Measurements from ENCODE around the gene SLC17A9. TPM values are rescaled to one million over a fixed set of nuclear protein-coding genes. Genes with fewer than 3 reads are reported as not detected.

Gene SLC17A9
- total RNA-seq, 4 donors from 2014 or later = 3.8 to 19.0 (median 5.2) TPM

DNA sequence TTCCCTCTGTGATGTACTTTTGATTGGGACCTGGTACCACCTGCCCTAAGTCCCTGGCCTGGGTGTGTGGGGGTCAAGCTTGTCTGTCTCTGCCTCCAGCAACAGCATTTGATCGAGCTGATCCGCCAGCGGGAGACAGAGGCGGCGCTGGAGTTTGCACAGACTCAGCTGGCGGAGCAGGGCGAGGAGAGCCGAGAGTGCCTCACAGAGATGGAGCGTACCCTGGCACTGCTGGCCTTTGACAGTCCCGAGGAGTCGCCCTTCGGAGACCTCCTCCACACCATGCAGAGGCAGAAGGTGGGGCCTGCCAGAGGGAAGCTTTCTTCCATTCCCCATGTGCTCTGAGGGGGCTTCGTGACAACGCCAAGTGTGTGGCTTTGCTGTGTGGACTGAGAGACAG lies 9.1 kb upstream of the SLC17A9 start:
- Histone ChIP-seq H3K27me3 (no peaks in the 10 kb centered on the region), H3K4me1 (peaks cover 0 to 12% (median 8%) of the 10 kb centered on the region in 4 donors), H3K9me3 (no peaks in the 10 kb centered on the region), H3K36me3 (peaks cover 0 to 72% (median 0%) of the 10 kb centered on the region in 3 donors), H3K4me3 (no peak overlapping the region), H3K27ac (no peak overlapping the region)
- DNase-seq = peak in 1 of 3 donors; percentile 18
- TF ChIP-seq POLR2A (IDR thresholded peaks at IDR 0.05) = no peak
- TF ChIP-seq, protein P1, sequence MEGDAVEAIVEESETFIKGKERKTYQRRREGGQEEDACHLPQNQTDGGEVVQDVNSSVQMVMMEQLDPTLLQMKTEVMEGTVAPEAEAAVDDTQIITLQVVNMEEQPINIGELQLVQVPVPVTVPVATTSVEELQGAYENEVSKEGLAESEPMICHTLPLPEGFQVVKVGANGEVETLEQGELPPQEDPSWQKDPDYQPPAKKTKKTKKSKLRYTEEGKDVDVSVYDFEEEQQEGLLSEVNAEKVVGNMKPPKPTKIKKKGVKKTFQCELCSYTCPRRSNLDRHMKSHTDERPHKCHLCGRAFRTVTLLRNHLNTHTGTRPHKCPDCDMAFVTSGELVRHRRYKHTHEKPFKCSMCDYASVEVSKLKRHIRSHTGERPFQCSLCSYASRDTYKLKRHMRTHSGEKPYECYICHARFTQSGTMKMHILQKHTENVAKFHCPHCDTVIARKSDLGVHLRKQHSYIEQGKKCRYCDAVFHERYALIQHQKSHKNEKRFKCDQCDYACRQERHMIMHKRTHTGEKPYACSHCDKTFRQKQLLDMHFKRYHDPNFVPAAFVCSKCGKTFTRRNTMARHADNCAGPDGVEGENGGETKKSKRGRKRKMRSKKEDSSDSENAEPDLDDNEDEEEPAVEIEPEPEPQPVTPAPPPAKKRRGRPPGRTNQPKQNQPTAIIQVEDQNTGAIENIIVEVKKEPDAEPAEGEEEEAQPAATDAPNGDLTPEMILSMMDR (IDR thresholded peaks at IDR 0.05) = no peak

DNA sequence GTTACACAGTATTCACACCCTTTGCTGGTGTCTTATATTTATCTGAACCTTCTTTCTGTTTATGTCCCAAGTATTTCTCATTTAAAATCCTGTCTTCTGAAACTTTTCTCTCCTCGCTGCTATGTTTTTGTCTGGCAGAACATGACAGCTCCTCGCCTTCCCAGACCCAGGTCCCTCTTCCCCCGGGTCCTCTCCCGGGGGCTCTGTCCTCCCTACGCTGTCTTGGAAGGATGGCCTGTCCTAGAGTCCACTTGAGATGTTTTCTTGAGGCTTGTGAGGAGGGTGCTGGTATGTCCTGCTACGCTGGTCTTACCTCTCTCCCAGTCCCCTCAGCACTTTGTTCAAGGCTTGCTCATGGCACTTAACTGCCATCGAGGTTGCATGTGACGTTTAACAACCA lies 8.3 kb upstream of the SLC17A9 start:
- Histone ChIP-seq H3K9me3 (no peaks in the 10 kb centered on the region), H3K36me3 (peaks cover 0 to 80% (median 0%) of the 10 kb centered on the region in 3 donors), H3K4me1 (peaks cover 0 to 6% (median 4%) of the 10 kb centered on the region in 4 donors), H3K4me3 (no peak overlapping the region), H3K27me3 (no peaks in the 10 kb centered on the region), H3K27ac (no peak overlapping the region)
- TF ChIP-seq, protein P1 (IDR thresholded peaks at IDR 0.05) = no peak
- TF ChIP-seq POLR2A (IDR thresholded peaks at IDR 0.05) = no peak
- DNase-seq = no peak

DNA sequence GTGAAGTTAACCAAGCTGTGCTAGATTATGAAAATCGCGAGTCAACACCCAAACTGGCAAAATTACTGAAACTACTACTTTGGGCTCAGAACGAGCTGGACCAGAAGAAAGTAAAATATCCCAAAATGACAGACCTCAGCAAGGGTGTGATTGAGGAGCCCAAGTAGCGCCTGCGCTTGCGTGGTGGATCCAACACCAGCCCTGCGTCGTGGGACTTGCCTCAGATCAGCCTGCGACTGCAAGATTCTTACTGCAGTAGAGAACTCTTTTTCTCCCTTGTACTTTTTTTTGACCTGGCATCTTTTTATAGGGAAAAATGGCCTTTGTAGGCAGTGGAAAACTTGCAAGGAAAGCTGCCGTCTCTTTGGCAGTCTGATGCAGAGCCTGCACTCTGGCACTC lies 7.8 kb upstream of the SLC17A9 start:
- H3K4me1 ChIP-seq = peaks cover 0 to under 1% (median 0%) of the 10 kb centered on the region in 4 donors
- H3K9me3 ChIP-seq = no peaks in the 10 kb centered on the region
- H3K27me3 ChIP-seq = no peaks in the 10 kb centered on the region
- no peak overlapping the region for H3K4me3 ChIP-seq
- no peak for DNase-seq
- H3K27ac ChIP-seq = no peak overlapping the region
- no peak for TF ChIP-seq POLR2A (IDR thresholded peaks at IDR 0.05)
- TF ChIP-seq, protein P1 (IDR thresholded peaks at IDR 0.05) = no peak
- H3K36me3 ChIP-seq = peaks cover 0 to 85% (median 0%) of the 10 kb centered on the region in 3 donors

DNA sequence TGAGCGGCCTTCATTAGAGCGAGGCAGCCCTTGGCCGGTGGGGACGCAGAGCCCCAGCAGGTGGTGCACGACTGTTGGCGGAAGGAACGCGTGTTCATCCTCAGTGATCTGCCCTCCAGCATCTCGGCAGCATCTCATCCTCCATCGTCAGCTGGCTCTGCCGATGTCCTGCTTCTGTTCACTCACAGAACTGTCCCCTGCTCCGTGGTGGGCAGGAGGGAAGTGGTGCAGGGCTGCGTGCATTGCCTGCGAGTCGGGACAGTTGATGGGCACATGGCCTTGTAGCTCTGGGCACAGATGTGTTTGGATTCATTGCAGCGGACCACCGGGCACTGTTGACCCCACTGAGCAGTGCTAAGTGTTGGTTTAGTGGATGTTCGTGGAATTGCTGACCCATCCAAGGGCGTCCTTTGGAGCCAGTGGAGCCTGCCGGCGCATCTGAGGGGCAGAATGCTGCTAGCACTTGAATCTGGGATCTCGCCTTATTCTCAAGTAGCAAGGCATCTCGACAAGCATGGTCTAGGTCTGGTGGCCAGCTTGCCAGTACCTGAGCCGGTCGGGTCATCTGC lies 6.7 kb upstream of the SLC17A9 start:
- Histone ChIP-seq H3K36me3 (peaks cover 0 to 94% (median 0%) of the 10 kb centered on the region in 3 donors), H3K4me3 (no peak overlapping the region), H3K27me3 (no peaks in the 10 kb centered on the region), H3K27ac (no peak overlapping the region), H3K4me1 (no peaks in the 10 kb centered on the region), H3K9me3 (no peaks in the 10 kb centered on the region)
- TF ChIP-seq POLR2A (IDR thresholded peaks at IDR 0.05) = no peak
- TF ChIP-seq, protein P1 (IDR thresholded peaks at IDR 0.05) = no peak
- no peak for DNase-seq

DNA sequence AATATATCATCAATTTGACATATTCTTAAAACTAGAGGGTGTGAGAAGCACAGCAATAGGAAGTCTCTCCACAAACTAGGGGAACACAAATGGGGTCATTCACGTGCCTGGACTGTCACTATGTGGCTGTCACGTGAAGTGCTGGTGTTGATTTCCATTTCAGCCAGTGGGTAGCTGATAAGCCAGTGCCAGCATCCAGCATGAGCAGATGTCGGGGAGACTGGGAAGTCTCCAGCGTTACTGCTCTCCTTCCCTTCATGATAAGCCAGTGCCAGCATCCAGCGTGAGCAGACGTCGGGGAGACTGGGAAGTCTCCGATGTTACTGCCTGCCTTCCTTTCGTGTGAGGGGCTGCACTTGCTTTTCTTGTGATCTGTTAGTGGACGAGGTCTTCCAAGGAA lies 5.6 kb upstream of the SLC17A9 start:
- H3K4me1 ChIP-seq = peaks cover 0 to 4% (median 0%) of the 10 kb centered on the region in 4 donors
- no peak for DNase-seq
- no peak for TF ChIP-seq POLR2A (IDR thresholded peaks at IDR 0.05)
- TF ChIP-seq, protein P1 (IDR thresholded peaks at IDR 0.05) = no peak
- no peak overlapping the region for H3K4me3 ChIP-seq
- no peak overlapping the region for H3K27ac ChIP-seq
- no peaks in the 10 kb centered on the region for H3K9me3 ChIP-seq
- peaks cover 0 to 85% (median 0%) of the 10 kb centered on the region in 3 donors for H3K36me3 ChIP-seq
- H3K27me3 ChIP-seq = no peaks in the 10 kb centered on the region

Measured in Peyer's patch (tissue), 4 donors.